Trophoblast cell (in vitro differentiated cells and primary cell): ENCODE measurements around the gene ASPG.

Experiments
- DNase-seq, 2 donors: peaks; one replicate each; pipeline ENCODE4 v3.0.0-alpha.2; 2016
- H2AFZ ChIP-seq: 2 replicates; pipeline ENCODE4 v1.6.1; 2013; ENCODE audit warnings: low read length, moderate library complexity, mild to moderate bottlenecking; ENCODE audit not compliant: insufficient read depth, poor library complexity
- H2AK5ac ChIP-seq: 2 replicates; pipeline ENCODE4 v1.6.1; 2013; ENCODE audit warnings: mild to moderate bottlenecking, low read length
- H2BK120ac ChIP-seq: 2 replicates; pipeline ENCODE4 v1.6.1; 2013; ENCODE audit warnings: low read length, mild to moderate bottlenecking, moderate library complexity; ENCODE audit not compliant: insufficient read depth, poor library complexity
- H2BK12ac ChIP-seq: 2 replicates; pipeline ENCODE4 v1.6.1; 2013; ENCODE audit warnings: mild to moderate bottlenecking, low read length, moderate library complexity
- H2BK5ac ChIP-seq: 2 replicates; pipeline ENCODE4 v1.6.1; 2013; ENCODE audit warnings: low read length, low read depth, moderate library complexity, mild to moderate bottlenecking; ENCODE audit not compliant: poor library complexity
- H3K14ac ChIP-seq: 2 replicates; pipeline ENCODE4 v1.6.1; 2013; ENCODE audit warnings: mild to moderate bottlenecking, low read length
- H3K18ac ChIP-seq: 2 replicates; pipeline ENCODE4 v1.6.1; 2013; ENCODE audit warnings: mild to moderate bottlenecking, low read length
- H3K23ac ChIP-seq: 2 replicates; pipeline ENCODE4 v1.6.1; 2013; ENCODE audit warnings: low read length
- H3K27ac ChIP-seq: 2 replicates; pipeline ENCODE4 v1.5.1; 2013; ENCODE audit warnings: low read depth, mild to moderate bottlenecking, inconsistent platforms, low read length, moderate library complexity
- H3K27me3 ChIP-seq: 2 replicates; pipeline ENCODE4 v1.6.1; 2013; ENCODE audit warnings: inconsistent platforms, mild to moderate bottlenecking, low read length, moderate library complexity; ENCODE audit not compliant: insufficient read depth
- H3K36me3 ChIP-seq, 2 experiments: 1 replicate in 1 of 2; 2 replicates in 1 of 2; pipeline ENCODE4 v1.6.1; 2013; ENCODE audit warnings: low read length in 2 of 2, mild to moderate bottlenecking in 2 of 2, moderate library complexity in 1 of 2; ENCODE audit not compliant: insufficient read depth in 2 of 2, control insufficient read depth in 1 of 2
- H3K4ac ChIP-seq: 2 replicates; pipeline ENCODE4 v1.6.1; 2013; ENCODE audit warnings: low read depth, mild to moderate bottlenecking, low read length, moderate library complexity
- H3K4me1 ChIP-seq, 2 experiments: 1 replicate in 1 of 2; 2 replicates in 1 of 2; pipeline ENCODE4 v1.6.1; 2013; ENCODE audit warnings: low read length in 2 of 2, mild to moderate bottlenecking in 2 of 2, moderate library complexity in 1 of 2; ENCODE audit not compliant: insufficient read depth in 2 of 2, control insufficient read depth in 1 of 2
- H3K4me2 ChIP-seq: 2 replicates; pipeline ENCODE4 v1.6.1; 2013; ENCODE audit warnings: inconsistent platforms, mild to moderate bottlenecking, low read length, moderate library complexity
- H3K4me3 ChIP-seq: 2 replicates; pipeline ENCODE4 v1.5.1; 2013; ENCODE audit warnings: mild to moderate bottlenecking, low read depth, low read length, inconsistent platforms
- H3K79me1 ChIP-seq: one replicate; pipeline ENCODE4 v1.6.1; 2013; ENCODE audit warnings: low read length
- H3K79me2 ChIP-seq: 2 replicates; pipeline ENCODE4 v1.6.1; 2013; ENCODE audit warnings: low read length, mild to moderate bottlenecking; ENCODE audit not compliant: control insufficient read depth, insufficient read depth, poor library complexity
- H3K9ac ChIP-seq: 2 replicates; pipeline ENCODE4 v1.6.1; 2013; ENCODE audit warnings: mild to moderate bottlenecking, low read length
- H3K9me3 ChIP-seq: 2 replicates; pipeline ENCODE4 v1.6.1; 2013; ENCODE audit warnings: low read depth, mild to moderate bottlenecking, control low read depth, inconsistent platforms, low read length; ENCODE audit not compliant: insufficient read depth
- H4K12ac ChIP-seq: 2 replicates; pipeline ENCODE4 v1.6.1; 2013; ENCODE audit warnings: low read depth, mild to moderate bottlenecking, low read length, moderate library complexity
- H4K8ac ChIP-seq: 2 replicates; pipeline ENCODE4 v1.6.1; 2013; ENCODE audit warnings: low read depth, mild to moderate bottlenecking, low read length, moderate library complexity
- H4K91ac ChIP-seq: one replicate; pipeline ENCODE4 v1.6.1; 2013; ENCODE audit warnings: low read depth, mild to moderate bottlenecking, low read length, moderate library complexity
- WGBS: extraction: QIAGEN DNeasy Blood & Tissue Kit; methylation state at CpG from one replicate; pipeline ENCODE4 v1.1.7; 2013; ENCODE audit warnings: missing lambda C conversion rate; ENCODE audit not compliant: insufficient read length, insufficient coverage; ENCODE audit errors: extremely low coverage; 5-methylcytosine and 5-hydroxymethylcytosine counted together

Gene ASPG

DNA sequence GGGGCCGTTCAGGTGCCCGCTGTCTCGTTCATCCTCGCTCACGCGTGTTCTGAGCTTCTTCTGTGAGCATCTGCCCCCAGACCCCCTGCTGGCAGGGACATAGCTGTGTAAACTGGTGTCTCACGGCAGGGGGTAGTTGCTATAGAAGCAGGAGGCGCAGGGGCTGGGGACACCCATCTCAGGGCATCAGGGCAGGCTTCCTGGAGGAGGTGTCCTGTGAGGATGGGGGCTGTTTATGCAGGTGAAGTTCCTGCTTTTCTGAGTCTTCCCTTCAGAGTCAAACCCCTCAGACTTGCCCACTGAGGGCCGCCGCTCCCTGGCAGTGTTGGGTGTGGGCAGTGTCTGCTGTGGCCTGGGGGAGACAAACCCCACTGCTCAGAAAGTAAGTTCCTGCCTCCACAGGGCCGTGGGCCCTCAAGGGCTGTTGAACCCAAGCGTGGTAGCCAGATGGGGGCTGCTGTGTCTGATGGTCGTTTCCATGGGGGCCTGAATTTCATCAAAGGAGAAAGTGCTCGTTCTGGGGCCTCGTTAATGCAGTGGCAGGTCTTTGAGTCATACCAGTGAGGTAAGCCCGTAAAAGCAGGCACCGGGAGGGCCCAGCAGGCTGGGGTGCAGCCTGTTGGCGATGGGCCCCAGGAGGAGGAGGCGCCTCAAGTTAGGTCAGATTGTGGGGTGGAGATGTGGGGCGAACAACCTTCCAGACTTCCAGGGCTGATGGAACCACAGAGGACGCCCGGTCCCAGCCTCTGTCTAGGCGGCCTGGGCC lies 76.3 kb downstream of the ASPG start:
- Histone ChIP-seq H2AK5ac (no peak overlapping the region), H2BK5ac (no peak overlapping the region), H4K12ac (no peak overlapping the region), H2BK12ac (no peak overlapping the region), H3K79me1 (no peaks in the 10 kb centered on the region), H4K8ac (no peak overlapping the region), H3K4ac (no peak overlapping the region), H2BK120ac (no peak overlapping the region), H3K23ac (no peak overlapping the region), H3K4me1 (no peaks in the 10 kb centered on the region), H3K79me2 (no peaks in the 10 kb centered on the region), H3K14ac (no peak overlapping the region), H3K27ac (no peak overlapping the region), H2AFZ (no peak overlapping the region), H3K36me3 (peaks cover 0 to 2% of the 10 kb centered on the region in 2 experiments), H3K27me3 (no peaks in the 10 kb centered on the region), H3K4me3 (no peak overlapping the region), H3K9ac (no peak overlapping the region), H4K91ac (no peak overlapping the region), H3K9me3 (no peaks in the 10 kb centered on the region), H3K4me2 (no peak overlapping the region), H3K18ac (no peak overlapping the region)
- no CpG with 5 or more reads among the region's 23 CpGs for WGBS
- no peak for DNase-seq

DNA sequence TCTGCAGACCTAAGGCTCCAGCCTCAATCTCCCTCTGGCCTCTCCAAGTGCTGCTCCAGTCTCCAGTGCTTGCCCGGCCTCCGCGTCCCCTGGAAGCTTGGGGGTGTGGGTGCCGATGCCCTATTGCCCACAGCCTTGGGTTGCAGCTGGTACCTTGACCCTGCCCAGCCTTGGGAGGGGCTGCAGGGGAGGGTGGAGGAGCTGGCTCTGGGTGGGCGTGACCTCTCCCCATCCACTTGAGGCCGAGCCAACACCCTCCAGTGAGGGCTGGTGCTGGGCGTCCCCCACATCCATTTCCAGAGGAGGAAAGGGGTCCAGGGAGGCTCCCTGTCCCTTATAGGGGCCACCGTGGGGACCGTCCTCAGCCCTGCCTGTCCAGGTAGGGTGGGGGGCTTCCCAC lies 77.0 kb downstream of the ASPG start:
- H3K9ac ChIP-seq: no peak overlapping the region
- no peak overlapping the region for H3K4ac ChIP-seq
- H2BK5ac ChIP-seq: no peak overlapping the region
- H3K23ac ChIP-seq: no peak overlapping the region
- H3K4me2 ChIP-seq: no peak overlapping the region
- DNase-seq: no peak
- H4K8ac ChIP-seq: no peak overlapping the region
- no peaks in the 10 kb centered on the region for H3K79me2 ChIP-seq
- no peak overlapping the region for H3K18ac ChIP-seq
- no CpG with 5 or more reads among the region's 9 CpGs for WGBS
- no peak overlapping the region for H2BK12ac ChIP-seq
- no peaks in the 10 kb centered on the region for H3K9me3 ChIP-seq
- no peaks in the 10 kb centered on the region for H3K79me1 ChIP-seq
- no peak overlapping the region for H3K4me3 ChIP-seq
- H3K14ac ChIP-seq: no peak overlapping the region
- no peak overlapping the region for H3K27ac ChIP-seq
- H4K12ac ChIP-seq: no peak overlapping the region
- H2AK5ac ChIP-seq: no peak overlapping the region
- H3K4me1 ChIP-seq: no peaks in the 10 kb centered on the region
- peaks cover 0 to 2% of the 10 kb centered on the region in 2 experiments for H3K36me3 ChIP-seq
- H3K27me3 ChIP-seq: no peaks in the 10 kb centered on the region
- H2BK120ac ChIP-seq: no peak overlapping the region
- no peak overlapping the region for H4K91ac ChIP-seq
- H2AFZ ChIP-seq: no peak overlapping the region

DNA sequence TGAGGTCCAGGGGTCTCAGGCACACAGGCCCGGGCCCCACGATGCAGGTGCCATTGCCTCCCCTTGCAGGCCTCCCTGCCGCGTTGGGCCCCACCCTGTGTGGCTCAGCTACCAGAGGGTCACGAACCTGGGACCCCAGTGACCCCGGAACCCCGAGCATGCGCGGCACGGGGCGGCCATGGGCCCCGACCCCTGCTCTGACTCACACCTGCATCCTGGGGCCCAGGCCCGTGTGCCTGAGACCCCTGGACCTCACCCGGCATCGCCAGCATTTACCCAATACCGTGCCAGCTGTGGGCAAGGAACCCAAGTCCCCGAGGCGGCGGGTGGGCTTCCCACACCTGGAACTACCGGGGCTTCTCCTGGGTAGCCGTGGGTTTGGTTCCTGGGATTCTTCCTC lies 78.0 kb downstream of the ASPG start:
- H4K91ac ChIP-seq: no peak overlapping the region
- H3K27ac ChIP-seq: no peak overlapping the region
- H3K79me1 ChIP-seq: no peaks in the 10 kb centered on the region
- no peak overlapping the region for H2AFZ ChIP-seq
- H3K4me1 ChIP-seq: no peaks in the 10 kb centered on the region
- H3K9me3 ChIP-seq: no peaks in the 10 kb centered on the region
- no peak overlapping the region for H4K12ac ChIP-seq
- no peak overlapping the region for H3K23ac ChIP-seq
- no peaks in the 10 kb centered on the region for H3K36me3 ChIP-seq
- WGBS: no CpG with 5 or more reads among the region's 21 CpGs
- no peaks in the 10 kb centered on the region for H3K27me3 ChIP-seq
- H3K9ac ChIP-seq: no peak overlapping the region
- no peak overlapping the region for H4K8ac ChIP-seq
- no peaks in the 10 kb centered on the region for H3K79me2 ChIP-seq
- no peak overlapping the region for H3K4ac ChIP-seq
- no peak overlapping the region for H3K4me2 ChIP-seq
- H2BK120ac ChIP-seq: no peak overlapping the region
- H2BK5ac ChIP-seq: no peak overlapping the region
- H2BK12ac ChIP-seq: no peak overlapping the region
- H3K18ac ChIP-seq: no peak overlapping the region
- H3K4me3 ChIP-seq: no peak overlapping the region
- DNase-seq: no peak
- no peak overlapping the region for H3K14ac ChIP-seq
- H2AK5ac ChIP-seq: no peak overlapping the region

GRCh38 chr14:104164041-104164440 lies 78.5 kb downstream of the ASPG start:
- Histone ChIP-seq H3K79me1 (no peaks in the 10 kb centered on the region), H2AFZ (no peak overlapping the region), H3K9ac (no peak overlapping the region), H3K9me3 (no peaks in the 10 kb centered on the region), H3K27ac (no peak overlapping the region), H3K4me1 (no peaks in the 10 kb centered on the region), H4K8ac (no peak overlapping the region), H3K14ac (no peak overlapping the region), H3K18ac (no peak overlapping the region), H3K27me3 (no peaks in the 10 kb centered on the region), H4K91ac (no peak overlapping the region), H3K23ac (no peak overlapping the region), H2BK120ac (no peak overlapping the region), H2AK5ac (no peak overlapping the region), H2BK12ac (no peak overlapping the region), H3K4me3 (no peak overlapping the region), H3K4ac (no peak overlapping the region), H4K12ac (no peak overlapping the region), H3K4me2 (no peak overlapping the region), H3K36me3 (no peaks in the 10 kb centered on the region), H2BK5ac (no peak overlapping the region), H3K79me2 (no peaks in the 10 kb centered on the region)
- no peak for DNase-seq
- WGBS: no CpG with 5 or more reads among the region's 23 CpGs
